ENCODE measurements around the gene SLC11A1.
A peak's percentile ranks its signal among the peaks of the same experiment; 100 is the strongest.

The SLC11A1 gene

GRCh38 chr2:218406949-218407618, 25.0 kb downstream of the SLC11A1 start:
- Histone ChIP-seq H3K9me3 (ENCODE audit: severe bottlenecking) (no peaks in the 10 kb centered on the region), H3K4me1 (ENCODE audit: insufficient read depth, poor library complexity, severe bottlenecking) (peaks cover 12% of the 10 kb centered on the region), H3K4me3 (ENCODE audit: severe bottlenecking) (peak overlapping the region; percentile 23), H3K36me3 (ENCODE audit: low read depth) (peaks cover 24% of the 10 kb centered on the region), H3K27me3 (ENCODE audit: insufficient read depth, poor library complexity, severe bottlenecking) (no peaks in the 10 kb centered on the region), H3K27ac (ENCODE audit: poor library complexity, severe bottlenecking) (peak overlapping the region; percentile 66)
- no peak for TF ChIP-seq CTCF (IDR thresholded peaks at IDR 0.05; ENCODE audit: poor library complexity, severe bottlenecking)
- peak; percentile 8; the same call in 2 of the 3 replicates for ATAC-seq (ENCODE audit: low read depth)
- no peak for DNase-seq (ENCODE audit: low spot score)

- no peak for ATAC-seq (ENCODE audit: low read depth)
- Histone ChIP-seq H3K9me3 (ENCODE audit: severe bottlenecking) (no peaks in the 10 kb centered on the region), H3K27ac (ENCODE audit: poor library complexity, severe bottlenecking) (no peak overlapping the region), H3K36me3 (ENCODE audit: low read depth) (peaks cover 19% of the 10 kb centered on the region), H3K4me1 (ENCODE audit: insufficient read depth, poor library complexity, severe bottlenecking) (peaks cover 12% of the 10 kb centered on the region), H3K27me3 (ENCODE audit: insufficient read depth, poor library complexity, severe bottlenecking) (no peaks in the 10 kb centered on the region), H3K4me3 (ENCODE audit: severe bottlenecking) (no peak overlapping the region)
- DNase-seq (ENCODE audit: low spot score), result no peak
- TF ChIP-seq CTCF (IDR thresholded peaks at IDR 0.05; ENCODE audit: poor library complexity, severe bottlenecking), result no peak
Measured at GRCh38 chr2:218407717-218408116, 25.6 kb downstream of the SLC11A1 start.

GRCh38 chr2:218418321-218418716, 36.2 kb downstream of the SLC11A1 start:
- Histone ChIP-seq H3K27ac (ENCODE audit: poor library complexity, severe bottlenecking) (no peak overlapping the region), H3K9me3 (ENCODE audit: severe bottlenecking) (no peaks in the 10 kb centered on the region), H3K4me1 (ENCODE audit: insufficient read depth, poor library complexity, severe bottlenecking) (no peaks in the 10 kb centered on the region), H3K4me3 (ENCODE audit: severe bottlenecking) (no peak overlapping the region), H3K36me3 (ENCODE audit: low read depth) (no peaks in the 10 kb centered on the region), H3K27me3 (ENCODE audit: insufficient read depth, poor library complexity, severe bottlenecking) (no peaks in the 10 kb centered on the region)
- no peak for DNase-seq (ENCODE audit: low spot score)
- ATAC-seq (ENCODE audit: low read depth), result no peak
- no peak for TF ChIP-seq CTCF (IDR thresholded peaks at IDR 0.05; ENCODE audit: poor library complexity, severe bottlenecking)

- DNase-seq (ENCODE audit: low spot score) (no peak), ATAC-seq (ENCODE audit: low read depth) (0 out of 3 replicates have a peak, but pooled peaks have one; percentile 10)
- Histone ChIP-seq H3K27ac (ENCODE audit: poor library complexity, severe bottlenecking) (no peak within 1 kb of the TSS), H3K4me1 (ENCODE audit: insufficient read depth, poor library complexity, severe bottlenecking) (no peaks in the 10 kb centered on the region), H3K9me3 (ENCODE audit: severe bottlenecking) (no peaks in the 10 kb centered on the region), H3K36me3 (ENCODE audit: low read depth) (no peaks in the 10 kb centered on the region), H3K27me3 (ENCODE audit: insufficient read depth, poor library complexity, severe bottlenecking) (no peaks in the 10 kb centered on the region), H3K4me3 (ENCODE audit: severe bottlenecking) (no peak within 1 kb of the TSS)
- TF ChIP-seq CTCF (IDR thresholded peaks at IDR 0.05; ENCODE audit: poor library complexity, severe bottlenecking), result no peak
Measured at GRCh38 chr2:218418717-218419458, 36.8 kb downstream of the SLC11A1 start, which contains the start of gene VIL1. VIL1 (plus strand) TSS chr2:218419123; CDS start chr2:218423779, 4,656 bp downstream.
